Fibroblast of villous mesenchyme (primary cell): ENCODE measurements around the gene DNER. TPM values are rescaled to one million over a fixed set of nuclear protein-coding genes. Genes with fewer than 3 reads are reported as not detected.

Experiments
- DNase-seq: peaks from one replicate; pipeline ENCODE4 v3.0.0-alpha.2; 2010; ENCODE audit warnings: low read depth
- H3K4me3 ChIP-seq: 2 replicates; pipeline ENCODE4 v1.5.1; 2011; ENCODE audit warnings: low read depth, mild to moderate bottlenecking, low read length
- total RNA-seq: library from RNA; depleted of rRNA; stranded (reverse); fragments of >200 nt; gene quantifications from 2 replicates; pipeline ENCODE4 v1.2.3, GENCODE V29; 2012
- TF ChIP-seq, protein P1 (sequence below): IDR thresholded peaks from 2 replicates; pipeline ENCODE4 v1.5.1; 2012; ENCODE audit warnings: low read depth, mild to moderate bottlenecking, low read length; ENCODE audit not compliant: insufficient read depth

DNER gene
- total RNA-seq, 1 donor: 0.86 TPM

DNA sequence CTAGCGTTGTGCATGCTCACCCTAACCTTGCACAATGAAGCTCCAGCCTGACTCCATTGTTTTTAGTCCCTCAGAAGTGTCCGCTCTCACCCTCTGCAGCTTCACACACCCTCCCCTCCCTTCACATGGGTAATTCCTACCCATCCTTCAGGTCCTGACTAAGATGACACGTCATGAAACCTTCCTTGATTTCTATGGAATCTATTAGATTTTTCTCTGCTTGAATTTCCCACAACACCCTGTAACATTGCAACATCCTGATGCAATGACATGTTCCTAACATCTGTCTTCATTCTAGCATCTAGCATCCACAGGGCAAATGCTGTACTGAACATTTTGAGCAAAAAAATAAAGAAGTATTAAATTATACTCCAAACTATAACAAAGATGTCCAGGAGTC is 366.2 kb downstream of the DNER start:
- no peak overlapping the region for H3K4me3 ChIP-seq
- DNase-seq: peak; percentile 46
- TF ChIP-seq, protein P1, sequence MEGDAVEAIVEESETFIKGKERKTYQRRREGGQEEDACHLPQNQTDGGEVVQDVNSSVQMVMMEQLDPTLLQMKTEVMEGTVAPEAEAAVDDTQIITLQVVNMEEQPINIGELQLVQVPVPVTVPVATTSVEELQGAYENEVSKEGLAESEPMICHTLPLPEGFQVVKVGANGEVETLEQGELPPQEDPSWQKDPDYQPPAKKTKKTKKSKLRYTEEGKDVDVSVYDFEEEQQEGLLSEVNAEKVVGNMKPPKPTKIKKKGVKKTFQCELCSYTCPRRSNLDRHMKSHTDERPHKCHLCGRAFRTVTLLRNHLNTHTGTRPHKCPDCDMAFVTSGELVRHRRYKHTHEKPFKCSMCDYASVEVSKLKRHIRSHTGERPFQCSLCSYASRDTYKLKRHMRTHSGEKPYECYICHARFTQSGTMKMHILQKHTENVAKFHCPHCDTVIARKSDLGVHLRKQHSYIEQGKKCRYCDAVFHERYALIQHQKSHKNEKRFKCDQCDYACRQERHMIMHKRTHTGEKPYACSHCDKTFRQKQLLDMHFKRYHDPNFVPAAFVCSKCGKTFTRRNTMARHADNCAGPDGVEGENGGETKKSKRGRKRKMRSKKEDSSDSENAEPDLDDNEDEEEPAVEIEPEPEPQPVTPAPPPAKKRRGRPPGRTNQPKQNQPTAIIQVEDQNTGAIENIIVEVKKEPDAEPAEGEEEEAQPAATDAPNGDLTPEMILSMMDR: no peak

GRCh38 chr2:229346816-229347540 is 367.4 kb downstream of the DNER start:
- TF ChIP-seq, protein P1: no peak
- DNase-seq: no peak

DNA sequence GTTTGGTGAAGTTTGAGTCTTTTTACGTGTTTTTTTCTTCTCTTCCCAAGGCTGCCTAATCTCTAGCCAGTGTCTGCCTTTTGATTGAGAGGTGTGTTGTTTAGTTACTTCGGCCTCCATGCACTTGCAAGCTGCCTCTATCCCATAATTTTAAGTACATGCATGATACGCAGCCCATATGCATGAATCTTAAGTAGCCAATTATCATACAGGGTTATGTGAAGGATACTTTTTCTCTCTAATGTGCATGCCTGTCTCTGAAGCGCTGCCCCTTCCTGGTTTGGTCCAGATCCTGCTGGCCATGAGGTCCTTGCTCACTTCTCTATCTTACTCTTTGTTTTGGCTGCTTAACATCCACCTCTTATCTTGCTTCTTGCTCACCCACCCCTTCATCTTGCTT is 369.4 kb downstream of the DNER start:
- DNase-seq: no peak
- TF ChIP-seq, protein P1: no peak
- H3K4me3 ChIP-seq: no peak overlapping the region

More at GRCh38 chr2:229346816-229347540, 367.4 kb downstream of the DNER start:
- H3K4me3 ChIP-seq: no peak overlapping the region

- DNase-seq: peak; percentile 51
- H3K4me3 ChIP-seq: no peak overlapping the region
- TF ChIP-seq, protein P1: no peak
These were observed 370.2 kb downstream of the DNER start for GRCh38 chr2:229344151-229344551.

DNA sequence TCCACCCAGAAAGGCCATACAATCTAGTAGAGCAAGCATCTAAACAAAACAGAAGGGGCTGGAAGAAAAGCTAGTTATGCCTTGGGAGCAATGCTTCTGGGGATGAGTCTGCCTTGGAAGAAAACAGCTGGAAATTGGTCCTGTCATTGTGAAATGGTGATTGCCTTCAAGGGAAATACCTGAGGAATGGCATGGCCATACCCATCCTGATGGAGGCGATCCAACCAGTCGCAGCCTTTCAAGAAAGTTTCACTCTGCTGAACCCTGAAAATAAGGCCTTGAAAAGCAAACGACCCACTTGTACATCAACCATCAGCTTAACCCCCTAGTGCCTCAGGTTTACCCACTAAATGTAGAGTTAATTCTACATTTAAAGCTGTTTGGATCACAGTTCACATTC is 370.7 kb downstream of the DNER start:
- no peak overlapping the region for H3K4me3 ChIP-seq
- TF ChIP-seq, protein P1: no peak
- DNase-seq: no peak

GRCh38 chr2:229342376-229342775 is 372.0 kb downstream of the DNER start:
- no peak overlapping the region for H3K4me3 ChIP-seq
- peak; percentile 36 for DNase-seq
- TF ChIP-seq, protein P1: peak; percentile 67
